ENCODE data around the gene TASP1. TPM values are rescaled to one million over a fixed set of nuclear protein-coding genes. Genes with fewer than 3 reads are reported as not detected.

TASP1 gene
- total and polyA plus RNA-seq, 8 donors = 5.8 to 13.0 (median 7.8) TPM

- intact Hi-C loops (cut with DNase I) = no loop called here
- ATAC-seq (no peak), FAIRE-seq (no peak), DNase-seq (no peak)
- Histone ChIP-seq H3K36me3 (no peaks in the 10 kb centered on the region), H3K9me3 (no peaks in the 10 kb centered on the region), H3K4me3 (no peak overlapping the region), H3K27me3 (no peaks in the 10 kb centered on the region), H3K4me1 (no peaks in the 10 kb centered on the region), H3K27ac (no peak overlapping the region)
- WGBS, 2 donors = 57 to 83% methylated on average over 2 of the region's 2 CpGs
- TF ChIP-seq CTCF (IDR thresholded peaks at IDR 0.05) = no peak
These were observed 298.6 kb downstream of the TASP1 start for GRCh38 chr20:13340088-13340487.

Other genes starting within 250 kb of the TASP1 start
- 1 to 10 TPM; 2.8 to 7.4 (median 6.2) TPM for gene ESF1, start 146.0 kb upstream of the TASP1 start, total RNA-seq
- gene ESF1, start 146.0 kb upstream of the TASP1 start, polyA plus RNA-seq = 1 to 10 TPM; 4.8 to 5.8 TPM
- gene NDUFAF5, start 146.1 kb upstream of the TASP1 start, total RNA-seq = 10 to 100 TPM in 1 of 6 donors, 1 to 10 TPM in 5; 6.6 to 11.2 (median 8.9) TPM
- 10 to 100 TPM; 20.4 to 21.9 TPM for gene NDUFAF5, start 146.1 kb upstream of the TASP1 start, polyA plus RNA-seq

All from pancreas (tissue), 10 donors.